Activated CD4-positive, CD25-positive, alpha-beta regulatory T cell treated with anti-CD3 and anti-CD28 coated beads, Interleukin-2, amount 50 U/mL, for 24 hours (primary cell): ENCODE measurements around the gene MIPEP.
"Not testable (repeated sequence)": the region's sequence is repeated elsewhere in the genome, so short reads cannot be mapped to it uniquely, and the experiment has no call there.

Source experiments
- ATAC-seq, 2 donors: fragments of 150-1000 bp; cut with Tn5 transposase; one replicate each; pipeline ENCODE4 v1.10.0; 2021; ENCODE audit warnings: mild to moderate bottlenecking in 1 of 2, moderate library complexity in 1 of 2

MIPEP gene

DNA sequence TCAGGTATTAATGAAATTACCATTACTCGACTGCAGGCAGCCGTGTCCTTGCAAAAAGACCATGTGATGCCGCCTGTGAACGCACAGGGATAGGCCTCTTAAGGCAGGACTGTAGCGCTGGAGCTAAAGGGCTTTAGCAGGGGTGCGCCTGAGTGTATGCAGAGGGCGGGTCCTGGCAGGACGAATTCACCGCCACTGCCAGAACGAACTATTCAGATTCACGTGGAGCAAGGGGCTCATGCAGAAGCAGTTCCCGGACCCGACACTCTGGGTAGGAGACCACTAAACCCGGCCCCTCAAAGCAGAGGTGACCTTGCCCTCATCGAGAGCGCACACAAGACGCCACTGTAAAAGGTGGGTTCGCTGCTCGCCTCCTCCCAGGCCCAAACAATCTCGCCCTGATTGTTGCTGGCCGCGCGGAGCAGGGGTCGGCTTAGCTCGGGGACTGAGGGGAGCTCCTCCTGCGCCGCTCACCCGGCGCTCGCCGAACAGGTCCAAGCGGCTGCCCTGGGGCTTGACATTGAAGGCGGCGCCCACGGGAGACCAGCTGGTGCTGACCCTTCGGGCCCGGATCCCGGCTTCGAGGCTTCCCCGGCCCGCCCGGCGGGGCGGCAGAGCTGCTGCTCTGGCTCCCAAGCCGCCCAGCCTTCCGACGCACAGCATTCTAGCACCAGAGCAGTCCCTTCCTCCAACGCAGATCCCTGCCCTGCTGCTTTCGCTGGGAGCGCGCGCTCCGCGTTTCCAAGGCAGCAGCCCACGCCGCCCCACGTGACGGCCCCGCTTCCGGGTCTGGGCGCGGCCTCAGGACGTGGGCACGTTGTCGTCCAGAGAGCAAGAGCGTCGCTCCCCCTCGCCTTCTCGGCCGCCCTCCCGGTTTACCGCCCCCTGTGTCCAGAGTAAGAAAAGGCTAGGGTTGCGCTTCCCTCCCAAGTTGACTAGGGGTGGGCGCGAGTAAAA lies at the start of gene MIPEP:
Gene MIPEP (minus strand): TSS at position 743 of the 957 bp plus-strand sequence. CDS start 80 bp downstream, at position 663.
- peak; percentile 97 for ATAC-seq

DNA sequence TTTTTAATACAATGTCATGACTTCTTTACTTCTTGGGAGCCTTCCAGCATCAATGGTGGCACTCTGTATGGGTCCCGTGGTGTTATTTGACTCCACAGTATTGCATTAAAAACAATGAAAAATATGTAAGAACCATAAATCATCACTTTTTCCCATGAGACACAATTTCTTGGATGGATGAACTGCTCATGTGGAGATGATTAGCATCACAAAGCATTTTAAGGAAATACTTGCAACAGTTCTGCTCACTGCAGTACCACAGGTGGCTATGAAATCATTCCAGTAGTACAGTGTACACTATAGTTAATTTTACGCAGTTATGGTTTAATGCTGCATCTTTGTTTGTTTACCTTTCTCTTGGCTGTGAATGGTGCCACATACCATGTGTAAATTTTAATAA lies 45.3 kb upstream of the MIPEP start:
- no peak for ATAC-seq

DNA sequence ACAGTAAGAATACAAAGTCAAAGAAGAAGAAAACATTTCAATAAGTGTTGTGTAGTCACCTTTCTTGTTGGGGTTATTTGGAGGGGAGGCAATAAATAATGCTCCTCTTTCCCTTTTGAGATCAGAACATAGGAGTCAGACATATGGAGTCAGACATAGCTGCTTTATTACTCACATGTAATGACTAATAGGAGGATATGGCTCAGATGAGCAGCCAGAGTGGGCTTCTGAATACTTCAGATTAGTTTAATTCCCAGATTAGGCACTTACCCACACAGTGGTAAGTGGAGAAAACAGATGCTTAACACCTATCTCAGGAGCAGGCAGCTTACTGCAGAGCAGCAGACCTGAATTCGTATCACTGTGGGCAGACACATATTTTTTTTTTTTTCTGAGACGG lies 39.8 kb upstream of the MIPEP start:
- peak in 1 of 2 donors; percentile 65 for ATAC-seq

DNA sequence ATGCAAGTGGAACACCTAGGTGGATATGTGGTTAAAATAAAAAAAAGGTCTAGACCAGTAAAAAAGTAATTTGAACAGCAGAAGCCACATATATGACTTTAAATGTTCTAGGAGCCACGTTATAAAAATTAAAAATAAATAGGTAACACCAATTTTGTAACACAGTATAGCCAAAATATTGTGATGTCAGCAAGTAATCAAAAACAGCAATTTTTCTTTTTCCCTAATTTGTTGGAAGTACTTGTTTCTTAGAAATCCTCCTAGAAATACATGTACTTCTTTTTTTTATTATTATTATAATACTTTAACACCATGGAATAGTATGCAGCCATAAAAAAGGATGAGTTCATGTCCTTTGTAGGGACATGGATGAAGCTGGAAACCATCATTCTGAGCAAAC lies 33.8 kb upstream of the MIPEP start:
- no peak for ATAC-seq

DNA sequence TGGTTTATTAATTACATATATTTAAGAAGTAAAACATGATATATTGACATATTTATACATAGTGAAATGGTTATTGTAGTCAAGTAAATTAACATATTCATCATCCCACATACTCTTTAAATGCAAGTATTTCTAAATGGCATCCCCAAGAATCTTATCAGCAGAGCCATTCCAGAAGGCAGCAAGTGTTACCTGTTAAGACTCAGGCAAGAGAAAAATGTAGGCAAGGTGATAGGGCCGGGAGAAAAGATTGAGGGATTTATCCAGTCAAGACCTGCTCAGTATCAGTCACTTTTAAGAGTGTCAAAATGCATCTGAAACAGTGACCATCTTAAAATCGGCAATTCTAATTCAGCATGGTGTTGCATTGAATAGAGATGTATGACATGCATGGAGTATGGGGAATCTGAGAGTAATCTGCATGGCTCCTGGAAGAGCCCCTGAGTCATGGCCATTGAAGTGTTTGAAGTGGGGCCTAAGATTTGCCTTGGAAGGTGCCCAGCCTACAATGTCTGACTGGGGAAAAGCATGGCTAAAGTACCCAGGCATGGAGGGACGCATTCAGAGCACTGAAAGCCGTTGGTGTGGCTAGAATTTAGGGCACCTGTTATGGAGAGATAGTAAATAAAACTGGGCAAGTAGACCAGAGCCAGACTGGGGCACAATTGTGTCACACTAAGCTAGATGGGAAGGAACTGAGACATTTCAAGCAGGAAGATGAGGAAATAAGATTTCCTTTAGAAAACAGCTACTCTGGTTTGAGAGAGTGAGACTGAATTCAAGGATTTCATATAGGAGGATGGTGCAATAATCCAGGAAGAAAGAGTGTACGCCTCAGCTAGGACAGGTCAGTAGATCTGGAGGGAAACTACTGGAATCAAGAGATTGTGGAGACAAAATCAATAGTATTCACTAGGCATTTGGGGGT lies 33.1 kb upstream of the MIPEP start:
- no peak for ATAC-seq

DNA sequence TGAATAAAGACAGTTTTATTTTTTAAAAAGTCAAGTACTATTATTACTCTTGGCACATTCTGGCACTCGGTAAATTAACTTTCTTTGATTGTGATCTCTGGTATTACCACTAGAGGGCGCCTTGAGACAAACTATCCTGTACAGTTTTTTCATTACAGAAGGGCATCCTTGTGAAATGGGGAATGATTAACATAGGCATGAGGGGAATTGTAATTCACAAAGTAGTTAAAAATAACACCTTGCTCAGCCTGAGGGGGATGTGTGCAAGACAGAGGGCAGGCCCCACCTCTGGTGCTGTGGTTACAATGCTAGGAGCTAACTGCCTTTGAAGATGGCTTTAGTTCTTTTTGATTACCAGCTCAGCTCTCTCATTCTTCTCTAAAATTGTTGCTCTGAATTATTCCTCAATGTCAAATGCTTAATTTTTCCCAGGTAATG lies 32.3 kb upstream of the MIPEP start:
- ATAC-seq, result no peak

DNA sequence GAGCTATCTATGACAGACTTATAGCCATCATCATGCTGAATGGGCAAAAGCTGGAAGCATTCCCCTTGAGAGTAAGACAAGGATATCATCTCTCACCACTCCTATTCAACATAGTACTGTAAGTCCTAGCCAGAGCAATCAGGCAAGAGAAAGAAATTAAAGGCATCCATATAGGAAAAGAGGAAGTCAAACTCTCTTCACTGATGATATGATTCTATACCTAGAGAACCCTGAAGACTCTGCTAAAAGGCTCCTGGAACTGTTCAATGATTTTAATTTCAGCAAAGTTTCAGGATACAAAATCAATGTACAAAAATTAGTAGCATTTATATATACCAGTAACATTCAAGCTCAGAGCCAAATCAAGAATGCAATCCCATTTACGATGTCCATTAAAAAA lies 29.8 kb upstream of the MIPEP start:
- ATAC-seq, result no peak

DNA sequence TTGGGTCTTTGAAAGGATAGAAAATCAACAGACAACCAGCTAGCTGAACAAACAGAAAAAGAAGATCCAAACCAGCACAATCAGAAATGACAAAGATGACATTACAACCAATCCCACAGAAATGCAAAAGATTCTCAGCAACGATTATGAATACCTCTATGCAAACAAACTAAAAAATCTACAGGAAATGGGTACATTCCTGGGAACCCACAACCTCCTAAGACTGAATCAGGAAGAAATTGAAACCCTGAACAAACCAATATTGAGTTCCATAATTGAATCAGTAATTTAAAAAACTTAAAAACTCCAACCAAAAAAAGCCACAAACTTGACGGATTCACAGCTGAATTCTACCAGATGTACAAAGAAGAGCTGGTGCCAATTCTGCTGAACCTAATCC lies 29.0 kb upstream of the MIPEP start:
- ATAC-seq, result no peak

DNA sequence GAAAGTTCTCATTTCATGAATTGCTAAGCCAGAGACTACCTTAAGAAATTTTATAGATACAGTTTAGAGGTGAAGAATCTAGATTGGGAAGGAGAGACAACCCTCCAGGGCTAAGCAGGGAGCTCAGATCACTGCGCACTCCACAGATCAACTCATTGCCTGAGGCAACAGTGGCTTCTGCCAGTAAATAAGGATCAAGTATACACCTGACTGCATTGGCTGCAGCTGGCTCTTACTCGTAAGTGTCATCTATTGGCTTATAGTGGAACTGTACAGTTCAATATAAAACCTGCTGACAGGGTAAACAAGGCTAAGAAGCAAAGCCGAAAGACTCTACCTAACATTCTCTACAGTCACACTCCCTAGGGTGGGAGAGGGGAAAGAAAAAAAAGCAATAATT lies 26.1 kb upstream of the MIPEP start:
- no peak for ATAC-seq

DNA sequence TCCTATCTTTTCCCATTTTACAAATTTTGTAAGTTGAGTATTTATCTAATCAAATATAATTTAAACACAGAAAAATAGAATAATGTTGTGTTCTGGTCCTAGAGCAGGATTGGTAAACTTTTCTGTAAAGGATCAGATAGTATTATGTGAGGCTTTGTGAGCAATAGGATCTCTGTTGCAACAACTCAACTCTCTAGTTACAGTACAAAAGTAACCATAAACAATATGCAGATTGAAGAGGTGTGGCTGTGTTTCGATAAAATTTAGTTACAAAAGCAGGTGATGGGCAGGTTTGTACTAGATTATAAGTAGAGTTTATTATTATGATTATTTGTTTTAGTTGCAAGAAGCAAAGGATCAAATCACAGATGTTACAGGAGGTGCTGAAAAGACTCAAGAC lies 23.3 kb upstream of the MIPEP start:
- ATAC-seq, result no peak

DNA sequence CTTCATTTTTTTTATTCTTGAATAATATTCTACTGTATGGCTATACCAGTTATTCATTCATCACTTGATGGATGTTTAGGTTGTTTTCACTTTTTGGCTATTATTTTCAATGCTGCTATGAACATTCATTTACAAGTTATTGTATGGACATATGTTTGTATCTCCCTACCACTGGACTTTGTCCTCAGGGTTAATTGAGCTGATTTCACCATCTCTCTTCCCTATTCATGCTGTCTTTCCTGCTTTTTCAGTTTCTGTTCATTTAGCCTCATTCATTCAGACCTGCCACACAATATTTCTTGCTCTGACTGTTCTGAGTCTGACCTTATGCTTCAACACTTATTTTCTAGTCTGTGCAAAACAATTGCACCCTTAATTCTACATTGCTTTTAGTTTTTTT lies 20.4 kb upstream of the MIPEP start:
- ATAC-seq, result no peak

DNA sequence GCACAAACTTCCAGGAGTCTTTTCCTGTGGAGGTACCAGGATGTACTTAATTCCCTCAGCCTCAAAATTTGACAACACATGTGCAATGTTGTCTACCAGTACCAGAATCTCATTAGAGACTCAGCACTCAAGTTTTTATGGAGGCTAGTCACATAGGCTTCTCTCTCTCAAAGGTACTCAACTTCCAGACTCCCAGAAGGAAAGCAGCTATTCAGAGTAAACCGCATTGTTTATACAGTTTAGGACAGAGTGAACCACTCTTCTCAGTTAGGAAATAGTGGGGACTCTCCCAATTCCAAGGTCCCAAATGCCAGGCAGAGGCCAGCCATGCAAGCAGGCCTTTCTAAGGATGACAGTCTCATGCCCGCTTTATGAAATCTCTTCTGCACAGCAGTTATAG lies 16.6 kb upstream of the MIPEP start:
- ATAC-seq, result no peak

DNA sequence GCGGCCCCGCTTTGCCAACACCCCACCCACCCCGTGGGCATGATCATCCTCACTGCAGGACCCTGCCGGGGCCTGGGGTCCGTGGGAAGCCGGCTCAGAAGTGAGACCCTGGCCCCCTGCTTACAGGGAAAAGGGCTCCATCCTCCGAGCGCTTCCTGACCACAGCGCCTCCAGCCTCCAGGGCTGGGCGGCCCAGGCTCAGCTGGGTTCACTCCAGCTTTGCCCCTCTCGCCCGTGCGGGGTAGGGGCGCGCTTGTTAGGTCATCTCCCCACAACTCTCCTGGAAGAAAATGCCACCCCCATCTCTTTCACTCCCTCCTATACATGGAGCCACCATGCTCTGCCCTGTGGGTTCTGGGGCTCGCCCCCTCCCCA lies 14.7 kb upstream of the MIPEP start:
- no peak for ATAC-seq

DNA sequence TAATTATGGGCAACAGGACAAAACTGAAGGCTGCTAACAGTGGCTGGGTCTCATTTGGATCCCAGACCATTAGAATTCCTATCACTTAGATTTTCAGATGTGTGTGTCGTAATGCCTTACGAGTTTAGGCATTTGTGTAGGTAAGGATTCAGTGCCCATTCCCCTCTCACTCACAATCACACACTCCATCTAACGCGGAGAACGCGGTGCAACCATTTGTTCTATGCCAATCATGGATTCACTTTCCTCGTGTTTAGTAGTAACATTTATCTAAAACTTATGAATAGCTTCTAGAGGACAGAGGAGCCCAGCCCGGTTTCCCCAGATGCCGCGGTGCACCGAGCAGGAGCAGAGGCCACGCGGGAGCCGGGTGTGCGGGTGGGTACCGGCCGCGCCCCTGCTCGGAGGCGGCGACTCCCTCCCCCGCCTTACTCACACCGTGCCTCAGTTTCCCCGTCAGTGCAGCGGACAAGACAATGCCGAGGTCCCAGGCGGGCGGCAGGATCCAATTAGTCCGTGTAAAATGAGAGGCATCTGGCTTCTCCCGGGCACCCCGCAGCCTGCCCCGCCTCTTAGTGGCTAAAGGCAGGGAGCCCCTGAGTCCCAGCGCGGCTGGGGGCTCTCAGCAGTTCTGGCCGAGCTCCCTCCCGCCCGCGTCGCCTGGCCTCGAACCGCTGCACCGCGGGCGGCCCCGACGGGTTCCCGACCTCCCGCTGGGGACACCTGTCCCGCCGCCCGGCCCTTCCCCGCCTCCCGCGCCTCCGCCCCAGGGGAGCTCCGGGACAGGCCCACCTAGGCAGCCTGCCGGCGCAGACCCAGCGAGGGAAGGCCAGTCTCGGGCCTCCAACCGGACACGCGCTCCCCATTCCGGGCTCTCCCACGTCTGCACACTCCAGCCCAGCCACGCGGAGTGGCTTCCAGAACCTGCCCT lies 14.0 kb upstream of the MIPEP start:
- no peak for ATAC-seq

DNA sequence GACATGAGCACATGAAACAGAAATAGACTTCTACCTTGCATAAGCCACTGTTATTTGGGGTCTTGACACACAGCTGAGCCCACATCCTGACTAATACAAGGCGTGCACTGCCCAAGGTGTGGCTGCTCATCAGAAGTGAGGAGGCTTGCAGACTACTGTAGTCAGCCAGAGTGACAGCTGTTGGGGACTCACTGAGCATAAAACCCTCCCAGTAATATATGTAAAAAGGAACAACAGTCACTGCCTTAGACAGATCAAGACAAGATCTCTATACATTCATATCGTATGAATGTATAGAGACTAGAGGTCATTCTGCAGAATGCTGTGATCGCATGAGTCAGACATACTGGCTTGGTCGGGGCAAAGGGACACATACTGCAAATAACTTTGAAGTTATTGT lies 12.2 kb upstream of the MIPEP start:
- peak; percentile 25 to 50 for ATAC-seq

DNA sequence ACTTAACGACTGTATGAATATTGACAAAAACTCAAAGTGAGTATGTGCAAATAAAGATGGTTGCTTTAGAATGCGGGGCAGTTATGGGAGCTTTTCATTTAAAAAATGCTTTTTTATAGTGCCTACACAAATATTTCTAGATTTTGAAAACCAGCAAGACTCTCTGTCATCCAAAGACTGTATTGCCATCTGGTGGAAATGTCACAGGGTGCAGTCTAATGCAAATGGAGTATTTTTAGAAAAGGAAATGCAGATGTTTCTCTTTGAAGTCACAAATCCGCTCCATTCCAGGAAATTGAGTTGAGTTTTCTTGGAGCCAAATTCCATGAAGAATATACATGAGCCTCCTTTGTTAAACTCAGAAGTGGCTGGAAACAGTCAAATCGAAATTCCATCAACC lies 10.4 kb upstream of the MIPEP start:
- peak in 1 of 2 donors; percentile 46 for ATAC-seq

DNA sequence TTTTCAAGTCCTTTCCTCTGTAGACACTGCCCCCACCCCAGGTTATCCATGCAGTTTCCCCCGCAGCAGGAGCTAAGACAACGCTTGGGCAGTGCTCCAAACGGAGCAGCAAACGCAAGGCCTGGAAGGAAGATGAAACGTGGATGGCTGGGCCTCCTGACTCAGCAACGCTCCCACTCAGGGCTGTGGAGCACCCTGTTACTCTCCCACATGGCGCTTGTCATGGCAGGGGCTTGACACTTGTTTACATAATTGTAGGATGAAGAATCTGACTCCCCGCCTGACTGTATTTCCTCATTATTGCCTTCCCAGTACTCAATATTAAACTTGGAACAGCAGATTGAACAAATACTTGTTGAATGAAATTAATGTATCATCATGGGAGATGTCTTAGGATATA lies 8.9 kb upstream of the MIPEP start:
- no peak for ATAC-seq

DNA sequence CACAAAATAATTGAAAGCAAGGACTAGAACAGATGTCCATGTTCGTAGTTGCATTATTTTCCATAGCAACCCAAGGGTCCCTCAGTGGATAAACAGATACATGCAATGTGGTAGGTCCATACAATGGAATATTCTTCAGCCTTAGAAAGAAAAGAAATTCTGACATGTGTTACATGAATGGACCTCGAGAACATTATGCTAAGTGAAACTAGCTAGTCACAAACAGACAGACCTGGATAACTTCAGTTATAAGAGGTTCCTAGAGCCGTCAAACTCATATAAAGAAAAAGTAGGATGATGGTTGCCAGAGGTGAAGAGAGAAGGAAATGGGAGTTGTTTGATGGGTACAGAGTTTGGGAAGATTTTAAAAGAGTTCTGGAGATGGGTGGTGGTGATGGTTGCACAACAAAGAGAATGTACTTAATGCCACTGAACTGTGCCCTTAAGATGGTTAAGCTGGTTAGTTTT lies 8.3 kb upstream of the MIPEP start, which contains the start of gene C1QTNF9B:
Gene C1QTNF9B (minus strand): TSS at position 51 of the 468 bp plus-strand sequence.
- not testable (repeated sequence) for ATAC-seq

DNA sequence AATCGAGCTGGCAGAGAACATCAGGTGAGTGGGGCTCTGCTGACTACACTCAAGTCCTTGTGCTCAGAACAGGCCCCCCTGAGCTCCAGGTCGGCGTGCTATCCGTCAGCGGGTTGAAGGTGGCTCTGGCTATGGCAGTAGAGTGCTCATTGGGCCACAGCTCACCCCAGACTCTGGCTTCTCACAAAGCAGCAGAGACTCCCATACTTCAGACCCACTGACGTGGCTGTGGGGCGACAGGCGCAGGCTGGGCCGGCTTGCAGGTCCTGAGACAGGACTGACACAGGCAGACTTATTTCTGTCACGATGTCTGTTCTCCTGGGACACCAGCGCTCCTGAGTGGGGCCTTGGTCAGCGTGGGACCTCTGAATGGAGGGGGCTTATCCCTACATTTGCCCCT lies 5.5 kb upstream of the MIPEP start:
- not testable (repeated sequence) for ATAC-seq

DNA sequence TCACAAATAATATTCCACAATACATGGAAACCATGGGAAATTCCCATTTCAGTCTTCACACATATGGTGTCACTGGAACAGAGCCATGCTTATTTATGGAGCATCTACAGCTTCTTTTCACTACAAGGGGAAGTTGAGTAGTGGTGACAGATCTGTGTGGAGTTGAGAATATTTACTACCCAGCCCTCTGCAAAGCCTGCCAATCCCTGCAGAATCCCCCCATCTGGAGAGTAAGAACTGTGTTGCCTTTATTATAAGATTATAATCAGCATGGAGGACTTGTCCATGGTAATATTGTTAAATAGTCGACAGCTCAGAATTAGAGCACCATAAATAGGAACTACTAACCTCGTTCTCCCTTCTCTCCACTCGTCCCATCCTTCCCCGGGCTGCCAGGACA lies 4.6 kb upstream of the MIPEP start:
- not testable (repeated sequence) for ATAC-seq

DNA sequence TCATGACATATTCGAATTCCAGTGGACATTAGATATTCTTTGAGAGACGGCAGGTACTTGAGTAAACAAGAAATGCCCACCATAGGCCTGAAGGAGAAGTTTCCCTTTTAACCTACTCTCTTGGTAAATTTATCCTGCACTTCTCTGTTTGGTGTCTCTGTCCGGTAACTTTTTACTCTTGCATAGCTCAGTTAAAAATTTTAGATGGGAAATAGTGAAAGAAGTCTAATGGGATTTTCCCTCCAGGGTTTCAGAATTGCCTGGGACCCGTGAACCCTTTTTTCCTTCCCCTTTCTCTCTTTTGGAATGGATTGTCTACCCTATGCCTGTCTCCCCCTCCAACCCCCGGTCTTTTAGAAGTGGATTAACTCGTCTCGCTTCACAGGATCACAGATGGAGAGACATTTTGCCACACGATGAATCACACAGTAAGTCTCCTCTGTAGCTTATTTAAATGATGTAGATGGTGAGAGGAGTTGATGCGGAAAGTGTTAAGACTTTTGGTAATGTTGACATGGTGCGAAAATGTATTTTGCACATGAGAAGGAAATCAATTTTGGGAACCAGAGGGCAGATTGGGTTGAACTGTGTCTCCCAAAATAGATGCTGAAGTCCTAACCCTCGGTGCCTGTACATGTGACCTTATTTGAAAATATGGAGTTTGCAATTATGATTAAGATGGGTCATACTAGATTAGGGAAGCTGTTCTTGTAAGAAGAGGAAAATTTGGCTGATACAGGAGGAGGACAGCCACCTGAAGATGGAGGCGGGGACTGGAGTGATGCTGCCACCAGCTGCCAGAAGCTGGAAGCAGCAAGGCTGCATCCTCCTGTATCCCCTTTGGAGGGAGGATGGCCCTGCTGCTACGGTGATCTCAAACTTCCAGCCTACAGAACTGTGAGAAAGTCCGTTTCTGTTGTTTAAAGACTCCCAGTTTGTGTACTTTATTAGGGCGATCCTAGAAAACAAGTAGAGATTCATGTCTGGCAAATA lies 711 bp upstream of the MIPEP start:
- ATAC-seq, result no peak
